HFF-Myc (cell line): ENCODE results near the gene MALAT1.

Experiments
- DNase-seq: peaks from one replicate; pipeline ENCODE4 v3.0.0-alpha.2; 2011; ENCODE audit warnings: low read depth; ENCODE audit errors: extremely low read depth
- H3K4me3 ChIP-seq: replicated peaks from 2 replicates; pipeline ENCODE4 v1.5.1; 2011; ENCODE audit warnings: low read depth, mild to moderate bottlenecking, control low read depth, low read length
- TF ChIP-seq, protein P1 (sequence below): IDR thresholded peaks from 2 replicates; pipeline ENCODE4 v1.5.1; 2012; ENCODE audit warnings: mild to moderate bottlenecking, low read depth, low read length, control low read depth; ENCODE audit errors: missing control alignments

MALAT1 gene

DNA sequence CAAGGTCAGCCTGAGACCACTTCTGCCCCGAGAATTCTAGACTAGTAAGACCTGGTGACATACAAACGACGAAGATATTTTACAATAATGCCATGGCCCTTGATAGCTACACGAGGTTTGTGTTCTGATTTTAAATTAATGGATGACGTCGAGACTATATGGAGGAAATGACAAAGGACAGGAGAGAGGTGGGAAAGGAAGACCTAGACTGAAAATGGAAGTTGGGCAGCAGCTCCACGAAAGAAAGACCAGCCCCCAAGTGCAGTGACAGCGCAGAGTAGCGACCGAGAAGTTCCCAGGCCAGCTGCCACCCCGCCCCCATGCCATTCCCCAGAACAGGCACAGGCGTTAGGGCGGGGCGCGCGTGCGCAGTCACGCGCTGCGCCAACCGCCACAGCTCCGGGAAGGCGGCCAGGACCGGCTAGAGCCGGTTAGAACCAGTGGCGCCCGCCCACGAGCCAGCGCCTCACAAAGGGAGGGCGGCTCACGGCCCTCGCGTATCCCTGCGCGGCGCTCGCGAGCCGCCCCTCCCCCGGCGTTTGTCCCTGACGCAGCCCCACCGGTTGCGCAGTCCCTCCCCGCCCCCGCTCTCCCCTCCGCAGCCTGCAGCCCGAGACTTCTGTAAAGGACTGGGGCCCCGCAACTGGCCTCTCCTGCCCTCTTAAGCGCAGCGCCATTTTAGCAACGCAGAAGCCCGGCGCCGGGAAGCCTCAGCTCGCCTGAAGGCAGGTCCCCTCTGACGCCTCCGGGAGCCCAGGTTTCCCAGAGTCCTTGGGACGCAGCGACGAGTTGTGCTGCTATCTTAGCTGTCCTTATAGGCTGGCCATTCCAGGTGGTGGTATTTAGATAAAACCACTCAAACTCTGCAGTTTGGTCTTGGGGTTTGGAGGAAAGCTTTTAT lies 1.5 kb upstream of the MALAT1 start:
- peak overlapping the region; percentile 84 for H3K4me3 ChIP-seq
- TF ChIP-seq, protein P1, sequence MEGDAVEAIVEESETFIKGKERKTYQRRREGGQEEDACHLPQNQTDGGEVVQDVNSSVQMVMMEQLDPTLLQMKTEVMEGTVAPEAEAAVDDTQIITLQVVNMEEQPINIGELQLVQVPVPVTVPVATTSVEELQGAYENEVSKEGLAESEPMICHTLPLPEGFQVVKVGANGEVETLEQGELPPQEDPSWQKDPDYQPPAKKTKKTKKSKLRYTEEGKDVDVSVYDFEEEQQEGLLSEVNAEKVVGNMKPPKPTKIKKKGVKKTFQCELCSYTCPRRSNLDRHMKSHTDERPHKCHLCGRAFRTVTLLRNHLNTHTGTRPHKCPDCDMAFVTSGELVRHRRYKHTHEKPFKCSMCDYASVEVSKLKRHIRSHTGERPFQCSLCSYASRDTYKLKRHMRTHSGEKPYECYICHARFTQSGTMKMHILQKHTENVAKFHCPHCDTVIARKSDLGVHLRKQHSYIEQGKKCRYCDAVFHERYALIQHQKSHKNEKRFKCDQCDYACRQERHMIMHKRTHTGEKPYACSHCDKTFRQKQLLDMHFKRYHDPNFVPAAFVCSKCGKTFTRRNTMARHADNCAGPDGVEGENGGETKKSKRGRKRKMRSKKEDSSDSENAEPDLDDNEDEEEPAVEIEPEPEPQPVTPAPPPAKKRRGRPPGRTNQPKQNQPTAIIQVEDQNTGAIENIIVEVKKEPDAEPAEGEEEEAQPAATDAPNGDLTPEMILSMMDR = no peak
- DNase-seq = peak; percentile 90

DNA sequence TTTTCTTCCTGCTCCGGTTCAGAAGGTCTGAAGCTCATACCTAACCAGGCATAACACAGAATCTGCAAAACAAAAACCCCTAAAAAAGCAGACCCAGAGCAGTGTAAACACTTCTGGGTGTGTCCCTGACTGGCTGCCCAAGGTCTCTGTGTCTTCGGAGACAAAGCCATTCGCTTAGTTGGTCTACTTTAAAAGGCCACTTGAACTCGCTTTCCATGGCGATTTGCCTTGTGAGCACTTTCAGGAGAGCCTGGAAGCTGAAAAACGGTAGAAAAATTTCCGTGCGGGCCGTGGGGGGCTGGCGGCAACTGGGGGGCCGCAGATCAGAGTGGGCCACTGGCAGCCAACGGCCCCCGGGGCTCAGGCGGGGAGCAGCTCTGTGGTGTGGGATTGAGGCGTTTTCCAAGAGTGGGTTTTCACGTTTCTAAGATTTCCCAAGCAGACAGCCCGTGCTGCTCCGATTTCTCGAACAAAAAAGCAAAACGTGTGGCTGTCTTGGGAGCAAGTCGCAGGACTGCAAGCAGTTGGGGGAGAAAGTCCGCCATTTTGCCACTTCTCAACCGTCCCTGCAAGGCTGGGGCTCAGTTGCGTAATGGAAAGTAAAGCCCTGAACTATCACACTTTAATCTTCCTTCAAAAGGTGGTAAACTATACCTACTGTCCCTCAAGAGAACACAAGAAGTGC lies 661 bp upstream of the MALAT1 start:
- TF ChIP-seq, protein P1 = no peak
- peak overlapping the region; percentile 84 for H3K4me3 ChIP-seq
- DNase-seq = peak; percentile 27

DNA sequence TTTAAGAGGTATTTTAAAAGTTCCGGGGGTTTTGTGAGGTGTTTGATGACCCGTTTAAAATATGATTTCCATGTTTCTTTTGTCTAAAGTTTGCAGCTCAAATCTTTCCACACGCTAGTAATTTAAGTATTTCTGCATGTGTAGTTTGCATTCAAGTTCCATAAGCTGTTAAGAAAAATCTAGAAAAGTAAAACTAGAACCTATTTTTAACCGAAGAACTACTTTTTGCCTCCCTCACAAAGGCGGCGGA lies 193 bp upstream of the MALAT1 start:
- peak overlapping the region; percentile 84 for H3K4me3 ChIP-seq
- DNase-seq = no peak
- TF ChIP-seq, protein P1 = no peak

DNA sequence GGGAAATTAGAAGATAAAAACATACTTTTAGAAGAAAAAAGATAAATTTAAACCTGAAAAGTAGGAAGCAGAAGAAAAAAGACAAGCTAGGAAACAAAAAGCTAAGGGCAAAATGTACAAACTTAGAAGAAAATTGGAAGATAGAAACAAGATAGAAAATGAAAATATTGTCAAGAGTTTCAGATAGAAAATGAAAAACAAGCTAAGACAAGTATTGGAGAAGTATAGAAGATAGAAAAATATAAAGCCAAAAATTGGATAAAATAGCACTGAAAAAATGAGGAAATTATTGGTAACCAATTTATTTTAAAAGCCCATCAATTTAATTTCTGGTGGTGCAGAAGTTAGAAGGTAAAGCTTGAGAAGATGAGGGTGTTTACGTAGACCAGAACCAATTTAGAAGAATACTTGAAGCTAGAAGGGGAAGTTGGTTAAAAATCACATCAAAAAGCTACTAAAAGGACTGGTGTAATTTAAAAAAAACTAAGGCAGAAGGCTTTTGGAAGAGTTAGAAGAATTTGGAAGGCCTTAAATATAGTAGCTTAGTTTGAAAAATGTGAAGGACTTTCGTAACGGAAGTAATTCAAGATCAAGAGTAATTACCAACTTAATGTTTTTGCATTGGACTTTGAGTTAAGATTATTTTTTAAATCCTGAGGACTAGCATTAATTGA lies 1.0 kb downstream of the MALAT1 start:
- no peak for DNase-seq
- peak overlapping the region; percentile 84 for H3K4me3 ChIP-seq
- TF ChIP-seq, protein P1 = no peak

DNA sequence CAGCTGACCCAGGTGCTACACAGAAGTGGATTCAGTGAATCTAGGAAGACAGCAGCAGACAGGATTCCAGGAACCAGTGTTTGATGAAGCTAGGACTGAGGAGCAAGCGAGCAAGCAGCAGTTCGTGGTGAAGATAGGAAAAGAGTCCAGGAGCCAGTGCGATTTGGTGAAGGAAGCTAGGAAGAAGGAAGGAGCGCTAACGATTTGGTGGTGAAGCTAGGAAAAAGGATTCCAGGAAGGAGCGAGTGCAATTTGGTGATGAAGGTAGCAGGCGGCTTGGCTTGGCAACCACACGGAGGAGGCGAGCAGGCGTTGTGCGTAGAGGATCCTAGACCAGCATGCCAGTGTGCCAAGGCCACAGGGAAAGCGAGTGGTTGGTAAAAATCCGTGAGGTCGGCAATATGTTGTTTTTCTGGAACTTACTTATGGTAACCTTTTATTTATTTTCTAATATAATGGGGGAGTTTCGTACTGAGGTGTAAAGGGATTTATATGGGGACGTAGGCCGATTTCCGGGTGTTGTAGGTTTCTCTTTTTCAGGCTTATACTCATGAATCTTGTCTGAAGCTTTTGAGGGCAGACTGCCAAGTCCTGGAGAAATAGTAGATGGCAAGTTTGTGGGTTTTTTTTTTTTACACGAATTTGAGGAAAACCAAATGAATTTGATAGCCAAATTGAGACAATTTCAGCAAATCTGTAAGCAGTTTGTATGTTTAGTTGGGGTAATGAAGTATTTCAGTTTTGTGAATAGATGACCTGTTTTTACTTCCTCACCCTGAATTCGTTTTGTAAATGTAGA lies 1.7 kb downstream of the MALAT1 start:
- TF ChIP-seq, protein P1 = no peak
- H3K4me3 ChIP-seq = peak overlapping the region; percentile 84
- peak; percentile 45 for DNase-seq

DNA sequence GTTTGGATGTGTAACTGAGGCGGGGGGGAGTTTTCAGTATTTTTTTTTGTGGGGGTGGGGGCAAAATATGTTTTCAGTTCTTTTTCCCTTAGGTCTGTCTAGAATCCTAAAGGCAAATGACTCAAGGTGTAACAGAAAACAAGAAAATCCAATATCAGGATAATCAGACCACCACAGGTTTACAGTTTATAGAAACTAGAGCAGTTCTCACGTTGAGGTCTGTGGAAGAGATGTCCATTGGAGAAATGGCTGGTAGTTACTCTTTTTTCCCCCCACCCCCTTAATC lies 2.3 kb downstream of the MALAT1 start:
- DNase-seq = peak; percentile 21
- TF ChIP-seq, protein P1 = no peak
- peak overlapping the region; percentile 84 for H3K4me3 ChIP-seq
